Stimulated activated CD4-positive, alpha-beta T cell treated with anti-CD3 and anti-CD28 coated beads, Interleukin-2, amount 100 ng/mL, for 4 hours (primary cell): Measurements from ENCODE around the gene SORCS1.

Experiments used
- DNase-seq: peaks from one replicate; pipeline ENCODE4 v3.0.0-alpha.2; 2020; ENCODE audit warnings: low read depth

SORCS1 gene

DNA sequence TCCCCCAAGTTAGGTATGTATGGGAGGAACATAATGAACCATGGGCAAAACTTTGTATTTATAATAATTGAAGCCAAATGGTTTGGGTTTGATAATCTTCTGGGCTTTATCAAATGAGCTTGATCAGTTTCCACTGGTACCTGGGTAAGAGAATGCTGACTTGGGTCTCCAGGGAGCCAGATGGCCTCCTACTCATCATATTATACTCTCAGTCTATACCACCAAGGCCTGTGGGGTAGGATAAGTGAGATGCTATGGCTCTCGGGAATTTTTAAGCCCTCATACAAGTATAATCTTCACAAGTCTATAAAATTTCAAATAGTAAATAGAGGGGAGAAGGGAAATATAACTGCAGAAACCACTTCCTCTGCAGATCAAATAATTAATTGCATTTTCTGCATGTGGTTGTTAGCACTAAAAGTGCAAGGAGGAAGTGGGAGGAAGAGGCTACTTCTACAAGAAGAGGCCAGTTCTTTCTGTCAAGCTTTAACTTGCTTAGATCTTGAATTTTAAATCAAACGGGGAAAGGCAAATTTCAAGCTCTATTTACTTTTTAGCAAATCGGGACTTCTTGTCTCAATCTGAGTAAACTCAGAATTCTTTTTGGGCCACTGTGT is 349.0 kb downstream of the SORCS1 start:
- no peak for DNase-seq

DNA sequence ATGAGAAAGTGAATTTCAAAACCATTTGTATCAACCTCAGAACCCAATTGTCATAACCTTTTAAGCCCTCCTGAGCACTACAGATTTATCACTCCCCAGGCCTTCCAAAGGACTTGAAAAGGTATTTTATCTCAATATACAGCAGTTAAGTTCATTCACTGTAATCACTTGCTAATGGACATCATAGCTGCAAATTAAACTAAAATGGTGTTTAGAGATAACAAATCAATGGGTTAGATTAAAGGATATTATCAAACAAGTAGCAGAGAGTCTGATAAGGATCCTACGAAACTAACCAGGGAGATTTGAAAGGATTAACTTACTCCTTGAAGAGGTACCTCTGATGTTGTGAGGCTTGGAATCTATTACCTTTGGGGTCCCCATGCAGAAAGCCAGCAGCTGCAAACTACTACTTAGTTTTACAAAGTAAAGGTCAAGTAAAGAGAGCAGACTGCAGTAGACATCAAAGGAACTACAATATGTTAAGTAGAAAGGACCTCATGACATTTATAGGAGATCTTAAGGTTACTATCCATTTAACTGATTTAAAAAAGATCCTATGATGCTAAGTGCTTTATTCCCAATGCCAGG is 359.4 kb downstream of the SORCS1 start:
- no peak for DNase-seq

DNA sequence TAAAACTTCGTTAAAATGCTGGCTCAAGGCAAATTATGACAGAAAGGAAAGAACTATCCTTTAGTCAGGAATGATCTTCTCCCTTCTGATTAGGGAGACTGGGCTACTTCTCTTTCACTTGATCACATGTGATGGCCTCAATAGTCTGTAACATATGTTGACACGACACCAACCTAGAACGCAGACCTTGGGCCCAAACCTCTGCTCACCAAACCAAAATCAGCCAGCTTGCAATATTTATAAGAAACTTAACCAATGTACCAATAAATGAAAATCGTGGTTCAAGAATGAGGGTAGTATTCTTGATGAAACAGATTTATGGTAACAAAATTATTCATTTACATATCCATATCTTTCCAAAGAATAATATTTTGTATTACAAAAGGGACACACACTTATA is 361.6 kb downstream of the SORCS1 start:
- DNase-seq, result no peak

DNA sequence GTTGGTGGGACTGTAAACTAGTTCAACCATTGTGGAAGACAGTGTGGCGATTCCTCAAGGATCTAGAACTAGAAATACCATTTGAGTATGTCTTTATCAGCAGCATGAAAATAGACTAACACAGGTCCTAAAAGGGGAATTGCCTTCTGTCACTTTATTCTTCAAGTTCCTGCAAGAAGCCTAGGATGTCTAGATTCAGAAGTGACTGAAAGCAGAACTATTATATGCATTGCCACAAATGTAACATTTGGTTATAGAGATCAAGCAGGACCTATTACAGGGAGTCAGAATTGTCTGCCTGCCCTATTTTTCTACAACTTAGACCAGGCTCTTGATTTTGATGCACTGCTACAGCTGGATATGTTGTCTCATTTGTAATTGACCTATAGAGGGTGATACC is 364.7 kb downstream of the SORCS1 start:
- no peak for DNase-seq

DNA sequence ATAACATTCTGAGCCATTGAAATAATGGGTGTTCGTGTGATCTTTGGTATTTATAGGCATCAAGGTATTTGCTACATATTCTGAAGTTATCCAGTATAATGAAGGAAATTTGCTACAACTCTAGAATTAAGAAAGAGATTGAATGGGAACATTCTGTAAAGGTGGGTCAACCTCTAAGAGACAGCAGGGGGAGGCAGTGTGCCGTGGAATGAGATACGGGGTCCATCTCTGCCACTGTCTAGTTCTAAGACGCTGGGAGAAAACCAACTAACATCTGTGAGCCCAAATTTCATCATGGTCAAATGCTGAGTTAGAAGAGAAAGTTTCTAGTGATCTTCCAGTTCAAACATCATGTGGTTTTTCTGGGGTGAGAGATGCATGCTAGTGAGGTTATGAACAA is 368.9 kb downstream of the SORCS1 start:
- no peak for DNase-seq

DNA sequence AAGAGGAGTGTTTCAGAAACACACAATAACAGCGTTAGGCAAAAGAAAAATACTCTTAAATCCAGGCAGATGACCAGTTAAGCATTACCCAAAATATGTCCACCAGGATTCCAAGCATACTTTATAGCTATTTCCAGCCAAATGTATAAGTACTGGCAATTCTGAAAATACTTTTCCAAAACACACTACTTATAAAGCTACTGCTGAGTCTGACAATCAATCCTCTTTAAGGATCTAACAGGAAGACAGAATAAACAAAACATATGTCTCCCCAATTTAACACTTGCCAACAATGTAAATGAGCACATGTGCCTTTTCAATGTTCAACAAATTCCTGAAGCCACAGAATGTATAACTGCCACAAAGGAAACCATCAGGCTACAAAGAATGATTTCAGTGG is 370.9 kb downstream of the SORCS1 start:
- DNase-seq, result no peak

DNA sequence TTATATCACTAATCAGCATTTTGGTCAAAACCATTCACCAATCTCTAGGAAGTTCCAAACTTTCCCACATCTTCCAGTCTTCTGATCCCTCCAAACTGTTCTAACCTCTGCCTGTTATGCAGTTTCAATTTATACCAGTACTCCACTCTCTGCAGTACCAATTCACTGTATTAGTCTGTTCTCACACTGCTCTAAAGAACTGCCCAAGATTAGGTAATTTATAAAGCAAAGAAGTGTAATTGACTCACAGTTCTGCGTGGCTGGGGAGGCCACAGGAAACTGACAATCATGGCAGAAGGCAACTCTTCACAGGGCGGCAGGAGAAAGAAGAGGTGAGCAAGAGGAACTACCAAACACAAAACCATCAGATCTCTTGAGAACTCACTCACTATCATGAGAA is 374.9 kb downstream of the SORCS1 start:
- DNase-seq, result no peak

DNA sequence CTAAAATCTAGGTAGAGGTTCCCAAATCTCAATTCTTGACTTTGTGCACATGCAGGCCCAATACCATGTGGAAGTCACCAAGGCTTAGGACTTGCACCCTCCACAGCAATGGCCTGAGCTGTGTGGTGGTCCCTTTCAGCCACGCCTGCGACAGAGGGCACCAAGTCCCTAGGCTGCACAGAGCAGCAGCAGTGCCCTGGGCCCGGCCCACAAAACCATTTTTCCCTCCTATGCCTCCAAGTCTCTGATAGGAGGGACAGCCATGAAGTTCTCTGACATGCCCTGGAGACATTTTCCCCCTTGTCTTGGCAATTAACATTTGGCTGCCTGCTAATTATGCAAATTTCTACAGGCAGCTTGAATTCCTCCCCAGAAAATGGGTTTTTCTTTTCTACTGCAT is 375.5 kb downstream of the SORCS1 start:
- DNase-seq, result no peak

DNA sequence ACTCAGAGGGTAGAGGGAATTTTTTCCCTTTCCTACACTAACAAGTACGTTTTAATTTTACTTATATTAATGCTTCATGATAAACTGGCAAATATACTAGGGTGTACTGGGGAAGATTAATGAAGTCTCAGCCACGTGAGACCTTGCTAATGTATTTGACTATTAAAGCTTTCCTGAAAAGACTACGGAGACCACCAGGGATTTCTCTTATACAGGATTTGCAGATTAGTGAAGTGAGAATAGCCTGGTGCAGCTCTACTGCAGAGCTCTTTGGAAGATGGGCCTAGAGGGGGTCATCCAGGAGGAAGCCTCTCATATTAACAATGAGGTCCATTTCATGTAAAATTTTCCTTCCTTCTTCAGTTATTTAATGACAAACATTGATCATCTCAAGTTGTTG is 379.0 kb downstream of the SORCS1 start:
- no peak for DNase-seq

DNA sequence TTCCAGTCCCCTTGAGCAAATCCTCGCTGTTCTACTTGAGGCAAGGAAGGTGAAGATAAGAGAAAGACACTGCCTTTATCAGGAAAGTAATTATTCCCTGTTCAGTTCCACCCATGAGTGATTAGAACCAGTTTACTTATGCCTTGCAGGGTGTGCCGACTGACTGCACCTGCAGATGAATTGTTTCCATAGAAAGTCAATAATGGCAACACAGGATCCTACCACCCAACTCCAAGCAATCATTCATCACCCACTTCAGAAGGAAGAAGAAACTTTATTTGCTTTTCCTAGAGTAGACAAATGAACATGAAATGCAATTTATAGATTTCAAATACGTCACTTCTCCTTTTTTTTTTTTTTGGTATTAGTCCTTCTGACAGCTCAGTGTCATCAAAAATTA is 383.9 kb downstream of the SORCS1 start:
- DNase-seq, result no peak

DNA sequence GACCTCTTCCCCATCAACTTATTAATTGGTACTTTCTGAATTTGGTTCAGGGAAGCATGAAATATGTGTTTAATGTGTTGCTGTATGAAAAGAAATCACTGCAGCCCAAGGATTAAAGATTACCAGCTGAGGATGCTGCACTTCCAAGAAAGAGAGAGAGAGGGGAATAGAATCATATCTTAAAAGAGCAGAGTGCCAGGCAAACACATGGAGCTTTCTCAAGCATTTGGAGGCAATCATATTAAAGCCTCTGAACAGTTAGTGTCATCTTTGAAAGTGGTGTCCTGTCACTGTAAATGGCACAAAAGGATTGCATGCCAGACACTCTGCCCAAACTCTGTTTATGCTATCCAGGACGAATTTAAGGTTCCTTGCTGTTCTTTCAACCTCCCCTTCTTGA is 386.7 kb downstream of the SORCS1 start:
- no peak for DNase-seq

DNA sequence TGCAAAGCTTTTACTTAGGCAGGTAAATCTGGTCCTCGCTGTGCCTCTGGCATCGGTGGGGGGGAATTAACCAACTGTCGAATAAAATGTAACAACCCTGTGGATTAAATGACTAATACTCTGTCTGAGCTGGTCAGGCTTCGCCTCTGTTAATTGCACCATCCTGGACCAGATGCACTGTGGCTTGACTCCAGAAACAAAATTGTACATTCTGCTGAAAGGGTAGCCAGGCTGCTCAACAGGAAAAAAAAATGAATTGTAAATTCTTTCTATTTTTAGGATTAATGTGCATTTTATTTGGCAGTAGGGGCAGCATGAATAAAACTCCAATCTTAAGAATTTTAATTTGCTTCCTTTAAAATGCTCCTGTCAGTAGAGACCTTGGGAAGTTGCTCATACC is 389.4 kb downstream of the SORCS1 start:
- DNase-seq, result no peak

DNA sequence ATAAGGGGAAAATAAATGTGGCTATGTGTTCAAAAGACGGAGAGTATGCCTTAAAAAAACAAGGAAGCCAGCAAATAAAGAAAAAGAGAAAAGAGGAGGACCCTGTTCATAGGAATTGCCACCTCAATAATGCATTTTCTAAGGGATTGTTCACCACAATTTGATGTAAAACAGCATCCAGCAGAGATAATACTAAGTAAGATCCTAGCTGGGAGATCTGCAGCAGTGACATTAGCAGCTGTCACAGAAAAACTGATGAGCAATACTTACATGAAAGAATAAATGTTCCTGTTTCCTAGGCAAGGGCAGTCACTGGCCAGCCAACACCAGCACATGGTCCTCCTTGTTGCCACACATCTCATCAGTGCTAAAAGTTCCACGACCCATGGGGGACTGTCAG is 391.5 kb downstream of the SORCS1 start:
- DNase-seq, result no peak

DNA sequence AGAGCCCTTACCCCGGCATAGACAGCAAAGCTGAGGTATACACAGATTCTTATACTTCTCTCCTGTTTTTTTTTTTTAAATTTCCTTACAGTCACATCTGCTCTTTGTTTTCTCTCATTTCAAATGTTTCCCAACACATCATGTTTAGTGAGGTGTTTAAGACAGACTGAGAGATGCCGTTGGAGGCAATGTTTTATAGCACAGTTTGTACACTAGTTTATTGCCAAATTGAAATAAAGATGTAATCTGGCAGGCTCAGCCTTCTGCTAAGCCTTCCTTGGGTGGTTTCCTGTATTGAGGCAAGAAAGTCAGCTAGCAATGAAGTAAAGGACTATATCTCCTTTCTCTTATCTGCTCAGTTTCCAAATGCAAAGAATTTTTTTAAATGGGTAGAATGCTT is 393.4 kb downstream of the SORCS1 start:
- no peak for DNase-seq

DNA sequence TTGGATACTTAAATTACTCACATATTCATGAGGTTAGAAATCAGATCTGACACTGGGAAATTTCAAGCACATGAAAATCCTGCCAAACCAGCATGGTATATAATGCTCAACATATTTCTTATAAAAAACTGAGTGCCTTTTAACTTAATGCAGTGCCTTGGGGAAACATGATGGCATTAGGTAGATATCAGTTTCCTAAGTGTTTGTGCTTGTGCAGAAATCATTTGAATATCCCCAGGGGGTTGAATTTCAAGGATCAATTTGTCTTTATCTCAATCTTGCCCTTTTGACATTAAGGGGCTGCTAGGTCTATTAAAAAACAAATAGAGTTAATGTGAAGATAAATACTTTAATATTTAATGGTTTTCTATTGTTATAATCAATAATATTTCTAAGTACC is 396.3 kb downstream of the SORCS1 start:
- no peak for DNase-seq

DNA sequence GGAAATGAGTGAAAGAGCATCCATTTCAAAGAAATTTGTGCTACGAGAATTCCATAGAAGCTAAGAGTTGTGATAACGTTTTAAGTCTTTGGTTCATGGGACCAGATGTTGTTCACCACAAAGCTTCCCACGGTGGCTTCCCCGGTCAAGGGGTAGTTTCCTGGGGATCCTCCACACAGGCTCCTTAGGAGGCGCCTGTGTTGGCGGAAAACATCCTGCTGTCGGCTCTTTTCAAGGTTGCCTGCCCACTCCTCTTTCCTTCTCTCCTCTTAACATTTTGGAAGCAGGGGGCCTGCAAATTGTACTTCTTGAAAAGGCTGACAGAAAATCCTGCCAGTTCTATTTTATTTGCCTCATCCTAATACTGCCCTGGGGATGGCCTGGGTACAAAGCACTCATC is 398.6 kb downstream of the SORCS1 start:
- DNase-seq, result no peak

DNA sequence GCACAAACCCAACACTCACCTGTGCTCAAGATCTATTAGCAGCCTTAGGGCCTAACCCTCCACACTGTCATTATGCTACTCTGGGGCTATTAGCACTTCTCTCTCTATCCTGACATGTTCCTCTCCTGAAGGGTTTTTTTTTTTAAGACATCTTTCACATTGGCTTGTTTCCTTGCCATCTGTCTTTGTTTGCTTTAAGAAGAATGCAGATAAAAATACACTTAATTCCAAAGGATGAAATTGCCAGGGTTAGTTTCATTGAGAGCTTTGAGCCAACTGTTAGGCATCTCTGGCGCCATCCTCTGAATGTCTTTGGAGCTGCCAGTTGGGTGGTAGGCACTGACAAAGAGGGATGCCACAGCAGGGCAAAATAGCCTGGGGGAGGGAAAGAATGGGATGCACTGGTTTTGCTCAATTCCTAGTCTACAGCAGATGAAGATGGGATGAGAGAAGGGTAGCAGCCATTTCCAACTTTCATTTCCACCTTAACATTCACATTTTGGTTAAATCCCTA is 399.2 kb downstream of the SORCS1 start:
- no peak for DNase-seq

DNA sequence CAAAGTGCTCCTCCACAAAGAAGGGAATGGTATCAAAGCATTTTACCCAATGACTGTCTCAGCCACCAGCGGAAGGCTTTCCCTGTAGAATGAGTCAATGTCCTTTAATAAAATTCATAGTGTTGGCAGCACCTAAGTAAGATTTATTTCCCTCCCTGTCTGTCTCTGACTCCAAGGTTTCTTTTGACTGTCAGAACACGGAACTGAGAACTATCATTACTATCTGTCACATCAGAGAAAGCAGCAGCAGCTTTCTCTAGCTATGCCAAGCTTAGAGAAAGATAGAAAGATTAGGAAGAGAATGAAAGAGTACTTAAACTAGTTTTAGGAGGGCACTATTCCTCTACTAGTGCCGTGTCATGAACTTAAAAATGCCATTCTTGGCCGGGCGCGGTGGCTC is 400.1 kb downstream of the SORCS1 start:
- DNase-seq, result no peak

DNA sequence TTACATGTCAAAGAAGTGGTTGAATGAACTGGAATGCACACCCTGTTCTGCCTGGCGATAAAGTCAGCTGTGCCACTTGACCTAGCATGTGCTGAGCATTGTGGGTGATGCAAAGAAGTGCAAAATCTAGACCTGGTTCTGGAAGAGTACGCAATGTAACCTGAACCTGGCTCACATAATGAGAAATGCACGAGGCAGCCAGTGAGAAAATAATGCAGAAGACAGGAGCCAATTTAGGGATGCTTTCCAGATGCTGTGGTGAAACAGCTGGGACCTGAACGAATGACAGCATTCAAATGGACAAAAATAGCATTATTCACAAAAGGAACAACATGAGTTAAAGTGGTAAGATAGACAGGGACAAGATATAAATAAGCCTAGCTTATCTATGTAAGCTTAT is 402.6 kb downstream of the SORCS1 start:
- DNase-seq, result no peak

DNA sequence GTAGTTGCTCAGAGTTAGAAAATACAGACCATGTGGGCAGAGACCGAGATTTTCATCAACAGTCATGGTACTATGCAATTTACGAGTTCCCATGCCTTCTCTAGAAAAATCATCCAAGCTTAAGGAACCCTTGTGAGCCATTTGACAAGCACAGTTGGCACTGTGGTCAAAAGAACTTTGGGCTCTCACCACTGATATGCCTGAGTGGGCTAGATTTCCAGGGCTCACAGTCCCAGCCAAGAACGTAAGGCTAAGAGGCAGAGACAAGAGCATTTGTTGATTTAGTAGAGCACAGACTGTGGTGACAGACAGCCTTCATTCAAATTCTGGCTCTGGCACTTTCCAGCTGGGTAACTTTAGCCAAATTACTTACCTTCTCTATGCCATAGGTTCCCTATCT is 407.0 kb downstream of the SORCS1 start:
- DNase-seq, result no peak

DNA sequence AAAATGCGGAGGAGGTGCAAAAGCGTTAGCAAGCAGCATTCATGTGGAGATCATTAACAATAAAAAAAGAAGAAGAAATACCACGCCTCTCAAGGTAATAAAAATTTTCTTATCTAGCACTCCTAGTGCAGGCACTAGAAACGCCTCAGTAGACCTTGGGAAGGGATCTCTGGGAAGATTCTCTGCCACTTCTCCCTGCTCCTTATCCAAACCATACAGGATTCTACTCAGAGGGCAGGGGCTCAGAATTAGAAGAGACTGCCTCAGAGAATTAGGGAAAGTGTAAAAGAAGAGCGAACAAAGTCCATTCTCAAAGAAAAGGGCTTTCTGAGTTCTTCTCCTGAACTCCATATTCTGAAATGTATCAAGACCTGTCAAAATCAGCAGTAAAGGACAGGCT is 413.4 kb downstream of the SORCS1 start:
- DNase-seq, result no peak

DNA sequence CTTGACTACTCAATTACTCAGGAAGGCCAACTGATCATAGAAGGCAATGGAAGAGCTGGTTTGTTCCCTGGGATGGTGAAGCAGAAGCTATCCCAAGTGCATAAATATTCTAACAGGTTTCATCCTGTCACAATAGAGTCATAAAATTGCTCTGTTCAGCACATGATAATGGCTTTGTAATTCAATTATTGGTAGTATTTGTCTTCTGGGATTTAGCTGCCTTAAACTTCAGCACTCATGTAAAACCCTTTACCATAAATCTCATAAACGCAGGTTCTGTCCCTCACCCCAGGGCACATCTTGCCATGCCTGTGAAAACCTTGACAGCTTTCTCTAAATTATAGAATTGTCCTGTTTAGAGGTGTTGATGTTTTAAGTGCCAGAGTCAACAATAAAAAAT is 417.6 kb downstream of the SORCS1 start:
- DNase-seq, result no peak

DNA sequence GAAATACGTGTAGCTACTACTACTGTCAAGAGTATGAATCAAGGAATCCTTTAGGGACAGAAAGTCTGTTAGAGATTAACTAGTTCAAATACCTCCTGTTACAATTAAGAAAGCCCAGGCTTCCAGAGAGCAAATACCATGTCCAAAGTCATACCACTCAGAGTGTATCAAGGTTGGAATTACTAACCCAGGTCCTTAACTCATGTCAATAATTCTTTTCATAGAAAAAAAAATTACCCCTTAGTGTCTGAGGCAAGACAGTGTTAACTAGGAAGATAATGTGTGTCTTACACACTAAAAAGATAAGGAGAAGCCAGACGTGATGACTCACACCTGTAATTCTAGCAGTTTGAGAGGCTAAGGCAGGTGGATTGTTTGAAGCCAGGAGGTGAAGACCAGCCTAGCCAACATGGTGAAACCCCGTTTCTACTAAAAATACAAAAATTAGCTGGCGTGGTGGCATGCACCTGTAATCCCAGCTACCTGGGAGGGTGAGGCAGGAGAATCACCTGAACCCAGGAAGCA is 423.4 kb downstream of the SORCS1 start:
- DNase-seq, result no peak

DNA sequence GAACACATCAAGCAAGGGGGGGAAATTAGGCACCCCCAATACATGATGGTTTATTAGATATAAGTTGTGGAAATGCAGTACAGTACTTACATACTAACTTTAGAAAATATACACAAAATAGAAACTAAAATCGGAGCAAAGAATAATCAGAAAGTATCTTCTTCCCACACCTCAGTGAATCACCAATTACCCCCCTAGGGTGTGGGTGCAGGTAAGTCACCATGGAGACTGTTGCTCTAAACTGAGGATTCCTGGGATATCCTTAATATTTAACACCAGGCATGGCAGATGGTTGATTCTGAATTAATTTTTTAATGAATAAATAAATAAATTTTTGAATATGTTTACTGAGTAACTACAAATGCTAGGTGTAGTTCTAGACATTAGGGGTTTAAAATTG is 424.4 kb downstream of the SORCS1 start:
- no peak for DNase-seq
